Endothelial cell of umbilical vein (primary cell): ENCODE results near the gene GRID1. TPM values are rescaled to one million over a fixed set of nuclear protein-coding genes. Genes with fewer than 3 reads are reported as not detected.

ENCODE experiments used
- BruUV-seq: library from RNA; stranded (reverse); fragments of 400-500 nt; replicated peaks from 2 replicates; lab custom pipeline; 2021; lab: Mats Ljungman, UMichigan
- CTCF ChIA-PET: fragments of 300-600, 350-600 bp; sonication (Branson Sonifier 250); formaldehyde crosslinking; loops from one replicate; lab custom pipeline; 2021; ENCODE audit warnings: antibody characterized with exemption, inconsistent platforms; lab: Charles Lee
- POLR2A ChIA-PET: fragments of 300-600, 350-600 bp; sonication (Branson Sonifier 250); formaldehyde crosslinking; loops from one replicate; lab custom pipeline; 2021; ENCODE audit warnings: antibody characterized with exemption, inconsistent platforms; lab: Charles Lee
- DNase-seq: peaks from one replicate; pipeline ENCODE4 v3.0.0-alpha.2; 2011; ENCODE audit warnings: low read depth, low spot score
- FAIRE-seq: peaks from 2 replicates; lab custom pipeline; 2011; peaks lifted over from hg19 to GRCh38; lab: Jason Lieb, UNC
- H2AFZ ChIP-seq: 2 replicates; pipeline ENCODE4 v1.6.0; 2012; ENCODE audit warnings: low read depth, low read length, control low read depth, inconsistent platforms
- H3K27ac ChIP-seq: 2 replicates; pipeline ENCODE4 v1.5.1; 2011; ENCODE audit warnings: low read depth, mild to moderate bottlenecking, control low read depth, low read length, moderate library complexity; ENCODE audit not compliant: insufficient read depth
- H3K27me3 ChIP-seq, 2 experiments: 2 replicates each; pipeline versions ENCODE4 v1.6.0 to v1.6.1; 2011; ENCODE audit warnings: low read length in 2 of 2, mixed read lengths in 1 of 2; ENCODE audit not compliant: control insufficient read depth in 2 of 2, insufficient read depth in 2 of 2
- H3K36me3 ChIP-seq, 2 experiments: 2 replicates in 1 of 2; 3 replicates in 1 of 2; pipeline ENCODE4 v1.5.1; 2011; ENCODE audit warnings: low read length in 2 of 2, mild to moderate bottlenecking in 1 of 2, moderate library complexity in 1 of 2; ENCODE audit not compliant: control insufficient read depth in 2 of 2, insufficient read depth in 2 of 2; ENCODE audit errors: extremely low read depth in 1 of 2
- H3K4me1 ChIP-seq: 3 replicates; pipeline ENCODE4 v1.5.1; 2011; ENCODE audit warnings: mild to moderate bottlenecking, low read length; ENCODE audit not compliant: control insufficient read depth, insufficient read depth; ENCODE audit errors: extremely low read depth
- H3K4me2 ChIP-seq: 2 replicates; pipeline ENCODE4 v1.6.1; 2011; ENCODE audit warnings: low read length, control low read depth, mixed read lengths; ENCODE audit not compliant: insufficient read depth
- H3K4me3 ChIP-seq, 3 experiments: fragments of 200-600 bp in 1 of 3; sonication (generic), shearing (Covaris generic) in 1 of 3; replicated peaks in 1 of 3; 2 replicates each; pipeline ENCODE4 v1.5.1; 2011 to 2016; ENCODE audit warnings: control low read depth in 3 of 3, low read length in 3 of 3, mild to moderate bottlenecking in 2 of 3, inconsistent platforms in 1 of 3, low read depth in 1 of 3, moderate library complexity in 1 of 3; ENCODE audit not compliant: insufficient read depth in 1 of 3
- H3K79me2 ChIP-seq: 2 replicates; pipeline ENCODE4 v1.6.0; 2012; ENCODE audit warnings: low read length, inconsistent platforms; ENCODE audit not compliant: control insufficient read depth, insufficient read depth
- H3K9ac ChIP-seq: replicated peaks from 2 replicates; pipeline ENCODE3; 2011; ENCODE audit warnings: low read length, control low read depth; ENCODE audit not compliant: insufficient read depth; ENCODE audit errors: extremely low read depth
- H3K9me1 ChIP-seq: replicated peaks from 3 replicates; pipeline ENCODE4 v1.6.0; 2011; ENCODE audit warnings: mild to moderate bottlenecking, low read length; ENCODE audit not compliant: control insufficient read depth, insufficient read depth; ENCODE audit errors: extremely low read depth
- H3K9me3 ChIP-seq: replicated peaks from 2 replicates; pipeline ENCODE4 v1.5.1; 2012; ENCODE audit warnings: low read length, inconsistent platforms; ENCODE audit not compliant: control insufficient read depth, insufficient read depth
- H4K20me1 ChIP-seq: replicated peaks from 2 replicates; pipeline ENCODE3; 2011; ENCODE audit warnings: mild to moderate bottlenecking, low read length; ENCODE audit not compliant: control insufficient read depth, insufficient read depth; ENCODE audit errors: extremely low read depth
- CTCF ChIP-seq, 2 donors: IDR thresholded peaks; 1 replicate in 1 of 2; 2 replicates in 1 of 2; pipeline ENCODE4 v1.5.1; 2011; ENCODE audit warnings: low read length in 2 of 2, mild to moderate bottlenecking in 2 of 2, moderate library complexity in 2 of 2, control low read depth in 1 of 2, inconsistent platforms in 1 of 2, low read depth in 1 of 2; ENCODE audit not compliant: insufficient read depth in 1 of 2; ENCODE audit errors: extremely low read depth in 1 of 2
- EZH2 ChIP-seq: IDR thresholded peaks from 2 replicates; pipeline ENCODE4 v1.6.1; 2012; ENCODE audit warnings: borderline replicate concordance, low read depth, mild to moderate bottlenecking, moderate library complexity, low read length, inconsistent platforms; ENCODE audit not compliant: severe bottlenecking
- GATA2 ChIP-seq: IDR thresholded peaks from 2 replicates; pipeline ENCODE4 v1.7.0; 2011; ENCODE audit warnings: low read depth, mild to moderate bottlenecking, moderate library complexity, mixed read lengths, low read length; ENCODE audit not compliant: insufficient read length, insufficient read depth
- MYC ChIP-seq: IDR thresholded peaks from one replicate; pipeline ENCODE4 v1.6.1; 2011; ENCODE audit warnings: mild to moderate bottlenecking, low read depth, low read length
- POLR2AphosphoS5 ChIP-seq: IDR thresholded peaks from 2 replicates; pipeline ENCODE4 v1.6.1; 2012; ENCODE audit warnings: low read depth, mild to moderate bottlenecking, control low read depth, low read length, moderate library complexity; ENCODE audit not compliant: insufficient read depth
- dilution Hi-C: fragments of 300-500 bp; cut with MboI; formaldehyde crosslinking; loops from one replicate; pipeline ENCODE4 v1.15.0; 2019; ENCODE audit warnings: low sequenced_read_pairs; ENCODE audit not compliant: extremely low pct_ligation_motif_present
- intact Hi-C: fragments of 100-400 bp; cut with micrococcal nuclease; formaldehyde crosslinking; loops from one replicate; pipeline ENCODE4 v1.10.0; 2022
- polyA plus RNA-seq, 4 experiments: library from polyadenylated mRNA; depleted of rRNA in 3 of 4; stranded (reverse) in 3 of 4; unstranded in 1 of 4; fragments of >200 nt; gene quantifications; 2 replicates each; pipeline versions ENCODE4 v1.2.1 to v1.2.3, GENCODE V29; 2011 to 2012; ENCODE audit warnings: missing spikeins in 1 of 4
- total RNA-seq: library from RNA; stranded (reverse); gene quantifications from 2 replicates; pipeline ENCODE4 v1.2.3, GENCODE V29; 2021

Gene GRID1
- total and polyA plus RNA-seq, 2 donors (not counting 3 experiments of a cell fraction or from before 2014, with no cell fraction given), result not detected

GRCh38 chr10:86345859-86346798, 20.5 kb downstream of the GRID1 start:
- TF ChIP-seq MYC, result no peak
- no peak for TF ChIP-seq GATA2
- intact Hi-C loops, result loop anchor here (10.0 kb wide), 1 partner anchor 1501 kb away; no protein-coding TSS in a partner anchor
- dilution Hi-C loops, result no loop called here
- Histone ChIP-seq H3K9ac (no peak overlapping the region), H3K27me3 (no peaks in the 10 kb centered on the region), H3K4me1 (no peaks in the 10 kb centered on the region), H3K79me2 (no peaks in the 10 kb centered on the region), H3K9me3 (no peaks in the 10 kb centered on the region), H3K9me1 (no peaks in the 10 kb centered on the region), H3K4me2 (no peak overlapping the region), H2AFZ (no peak overlapping the region), H3K4me3 (no peak overlapping the region), H4K20me1 (no peaks in the 10 kb centered on the region), H3K27ac (no peak overlapping the region), H3K36me3 (no peaks in the 10 kb centered on the region)
- BruUV-seq, result no TSS peak
- ChIA-PET POLR2A (no interaction called here), CTCF (interaction anchor here (1.2 kb wide), 1 partner anchor 1806 kb away, joined by 5 read pairs; no protein-coding TSS in a partner anchor)
- no peak for DNase-seq
- no peak for FAIRE-seq

- H3K9ac ChIP-seq, result no peak overlapping the region
- H3K9me3 ChIP-seq, result no peaks in the 10 kb centered on the region
- ChIA-PET POLR2A (no interaction called here), CTCF (interaction anchor here (0.7 kb wide), 1 partner anchor 240 kb away, joined by 3 read pairs; no protein-coding TSS in a partner anchor)
- dilution Hi-C loops, result no loop called here
- H3K79me2 ChIP-seq, result no peaks in the 10 kb centered on the region
- FAIRE-seq, result no peak
- H3K9me1 ChIP-seq, result no peaks in the 10 kb centered on the region
- no peak overlapping the region for H3K27ac ChIP-seq
- H3K4me3 ChIP-seq, result no peak overlapping the region
- TF ChIP-seq GATA2, result no peak
- no peak for TF ChIP-seq EZH2
- no peak for TF ChIP-seq CTCF (IDR thresholded peaks at IDR 0.05; ENCODE audit: extremely low read depth in 1 of 2, insufficient read depth in 1 of 2, low read depth in 1 of 2, low read length in 2 of 2)
- no peak for TF ChIP-seq POLR2AphosphoS5
- TF ChIP-seq MYC, result no peak
- no peaks in the 10 kb centered on the region for H3K27me3 ChIP-seq
- no peaks in the 10 kb centered on the region for H4K20me1 ChIP-seq
- H2AFZ ChIP-seq, result no peak overlapping the region
- intact Hi-C loops, result loop anchor here (10.0 kb wide), 1 partner anchor 1501 kb away; no protein-coding TSS in a partner anchor
- no peaks in the 10 kb centered on the region for H3K4me1 ChIP-seq
- no peaks in the 10 kb centered on the region for H3K36me3 ChIP-seq
- no TSS peak for BruUV-seq
- no peak overlapping the region for H3K4me2 ChIP-seq
- no peak for DNase-seq
Observed at GRCh38 chr10:86345296-86345858, 21.2 kb downstream of the GRID1 start.
